HEK293 (cell line): ENCODE results near the gene WHRN.

ENCODE experiments used
- CTCF ChIA-PET: fragments of 350-600 bp; formaldehyde crosslinking; extraction: SDS; loops from one replicate; lab custom pipeline; 2021; ENCODE audit warnings: antibody characterized with exemption; lab: Yijun Ruan, JAX
- POLR2A ChIA-PET: fragments of 300-600 bp; formaldehyde crosslinking; extraction: SDS; loops from one replicate; lab custom pipeline; 2020; ENCODE audit warnings: antibody characterized with exemption, inconsistent platforms; lab: Yijun Ruan, JAX
- H3K27ac ChIP-seq: fragments of 200-500 bp; sonication (Bioruptor generic); 2 replicates; pipeline ENCODE4 v1.5.1; 2014; ENCODE audit warnings: low read depth, low read length, control low read depth, inconsistent platforms; ENCODE audit errors: extremely low read depth
- H3K36me3 ChIP-seq, 2 experiments: fragments of 200-500 bp in 1 of 2; sonication (Bioruptor generic) in 1 of 2; 1 replicate in 1 of 2; 2 replicates in 1 of 2; pipeline ENCODE4 v1.5.1; 2014 to 2017; ENCODE audit warnings: inconsistent platforms in 2 of 2, low read length in 2 of 2; ENCODE audit not compliant: control insufficient read depth in 2 of 2, insufficient read depth in 1 of 2
- H3K4me1 ChIP-seq: fragments of 200-500 bp; sonication (Bioruptor generic); 2 replicates; pipeline ENCODE4 v1.5.1; 2014; ENCODE audit warnings: mild to moderate bottlenecking, low read length, inconsistent platforms; ENCODE audit not compliant: control insufficient read depth, insufficient read depth
- H3K4me3 ChIP-seq: 2 replicates; pipeline ENCODE4 v1.5.1; 2011; ENCODE audit warnings: low read depth, mild to moderate bottlenecking, control low read depth, low read length, moderate library complexity
- H3K9me3 ChIP-seq: fragments of 200-500 bp; sonication (Bioruptor generic); 2 replicates; pipeline ENCODE4 v1.5.1; 2014; ENCODE audit warnings: low read depth, low read length, inconsistent platforms; ENCODE audit not compliant: control insufficient read depth, insufficient read depth
- GLIS1 ChIP-seq: fragments of 450-650 bp; formaldehyde crosslinking; IDR thresholded peaks from 2 replicates; pipeline ENCODE4 v1.5.1; 2016; ENCODE audit warnings: missing biosample characterization, missing genetic modification characterization
- GLIS2 ChIP-seq: fragments of 450-650 bp; formaldehyde crosslinking; IDR thresholded peaks from 2 replicates; pipeline ENCODE4 v1.5.1; 2016; ENCODE audit warnings: missing biosample characterization, missing genetic modification characterization
- KLF9 ChIP-seq: fragments of 450-650 bp; formaldehyde crosslinking; IDR thresholded peaks from 2 replicates; pipeline ENCODE4 v1.5.1; 2016; ENCODE audit warnings: missing biosample characterization, missing genetic modification characterization, low read depth
- ZIC2 ChIP-seq: fragments of 450-650 bp; formaldehyde crosslinking; IDR thresholded peaks from 2 replicates; pipeline ENCODE4 v1.5.1; 2016; ENCODE audit warnings: missing biosample characterization, missing genetic modification characterization
- ZNF112 ChIP-seq: fragments of 450-650 bp; formaldehyde crosslinking; IDR thresholded peaks from 2 replicates; pipeline ENCODE4 v1.5.0; 2017; ENCODE audit warnings: missing biosample characterization, missing genetic modification characterization
- ZNF19 ChIP-seq: fragments of 450-650 bp; formaldehyde crosslinking; IDR thresholded peaks from 2 replicates; pipeline ENCODE4; 2016; ENCODE audit warnings: missing biosample characterization, missing genetic modification characterization, low read depth
- ZNF24 ChIP-seq: fragments of 450-650 bp; formaldehyde crosslinking; IDR thresholded peaks from 2 replicates; pipeline ENCODE4 v1.5.1; 2016; ENCODE audit warnings: missing biosample characterization, missing genetic modification characterization
- ZNF311 ChIP-seq: fragments of 450-650 bp; formaldehyde crosslinking; IDR thresholded peaks from 2 replicates; pipeline ENCODE4 v1.5.1; 2017; ENCODE audit warnings: missing biosample characterization, missing genetic modification characterization, borderline replicate concordance
- ZNF341 ChIP-seq: fragments of 450-650 bp; formaldehyde crosslinking; IDR thresholded peaks from 2 replicates; pipeline ENCODE4; 2016; ENCODE audit warnings: low read depth, missing biosample characterization, missing genetic modification characterization
- ZNF558 ChIP-seq: fragments of 450-650 bp; formaldehyde crosslinking; IDR thresholded peaks from 2 replicates; pipeline ENCODE4 v1.5.1; 2016; ENCODE audit warnings: missing biosample characterization, missing genetic modification characterization
- ZNF660 ChIP-seq: fragments of 450-650 bp; IDR thresholded peaks from 2 replicates; pipeline ENCODE4 v1.5.1; 2018; ENCODE audit warnings: missing biosample characterization, mild to moderate bottlenecking, missing genetic modification characterization
- ZNF791 ChIP-seq: fragments of 450-650 bp; formaldehyde crosslinking; IDR thresholded peaks from 2 replicates; pipeline ENCODE4 v1.5.1; 2016; ENCODE audit warnings: missing biosample characterization, missing genetic modification characterization
- TF ChIP-seq, protein P1 (sequence below): fragments of 450-650 bp; formaldehyde crosslinking; IDR thresholded peaks from 2 replicates; pipeline ENCODE4 v1.5.1; 2016; ENCODE audit warnings: missing biosample characterization, missing genetic modification characterization
- TF ChIP-seq, protein P2 (sequence below): fragments of 450-650 bp; formaldehyde crosslinking; IDR thresholded peaks from 2 replicates; pipeline ENCODE4 v1.5.1; 2016; ENCODE audit warnings: missing biosample characterization, missing genetic modification characterization
- TF ChIP-seq, protein P3 (sequence below): fragments of 450-650 bp; formaldehyde crosslinking; IDR thresholded peaks from 2 replicates; pipeline ENCODE4 v1.5.1; 2016; ENCODE audit warnings: missing biosample characterization, missing genetic modification characterization

The WHRN gene

DNA sequence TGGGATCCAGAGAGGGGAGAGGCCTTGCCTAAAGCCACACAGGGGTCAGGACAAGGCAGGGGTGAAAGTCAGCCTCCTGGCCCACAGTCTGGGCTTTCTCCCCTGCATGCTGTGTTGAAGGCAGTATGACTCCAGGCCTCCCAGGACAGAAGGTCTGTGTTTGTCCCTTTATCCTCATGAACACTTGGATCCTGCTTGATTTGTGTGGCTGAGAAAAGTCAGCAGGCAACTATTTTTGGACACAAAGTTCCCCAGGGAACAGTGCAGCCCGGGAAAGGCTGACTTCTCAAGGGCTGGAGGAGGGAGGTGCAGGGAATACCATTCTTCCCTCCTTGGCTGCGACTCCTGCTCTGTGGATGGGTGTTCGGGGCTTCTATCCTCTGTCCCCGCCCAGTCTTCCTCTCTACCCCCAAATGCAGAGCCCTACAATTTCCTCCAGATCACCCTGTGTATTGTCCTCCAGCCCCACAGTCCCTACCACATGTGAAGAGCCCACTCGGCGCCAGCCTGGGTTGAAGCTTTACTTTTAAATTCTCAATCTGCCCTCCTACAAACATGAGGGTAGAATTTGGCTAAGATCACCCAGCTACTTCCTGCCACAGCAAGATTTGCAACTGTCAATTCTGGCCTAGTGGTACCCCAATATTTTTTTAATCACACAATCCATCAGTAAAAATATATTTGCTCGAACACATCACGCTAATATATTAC, 121.6 kb downstream of the WHRN start:
- TF ChIP-seq ZNF341 (tag by site-specific recombination) (peak; percentile 93), ZNF791 (tag by site-specific recombination) (no peak), ZNF311 (tag by site-specific recombination) (no peak), ZIC2 (tag by site-specific recombination) (0 out of 2 replicates have a peak, but pooled peaks have one; percentile 10)
- TF ChIP-seq, protein P1, sequence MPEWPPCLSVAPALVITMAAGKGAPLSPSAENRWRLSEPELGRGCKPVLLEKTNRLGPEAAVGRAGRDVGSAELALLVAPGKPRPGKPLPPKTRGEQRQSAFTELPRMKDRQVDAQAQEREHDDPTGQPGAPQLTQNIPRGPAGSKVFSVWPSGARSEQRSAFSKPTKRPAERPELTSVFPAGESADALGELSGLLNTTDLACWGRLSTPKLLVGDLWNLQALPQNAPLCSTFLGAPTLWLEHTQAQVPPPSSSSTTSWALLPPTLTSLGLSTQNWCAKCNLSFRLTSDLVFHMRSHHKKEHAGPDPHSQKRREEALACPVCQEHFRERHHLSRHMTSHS, result no peak
- TF ChIP-seq, all 188 proteins: peak for 2
- Histone ChIP-seq H3K27ac (no peak overlapping the region), H3K4me3 (no peak overlapping the region), H3K36me3 (no peaks in the 10 kb centered on the region), H3K9me3 (no peaks in the 10 kb centered on the region), H3K4me1 (no peaks in the 10 kb centered on the region)
- POLR2A ChIA-PET, result no interaction called here
- CTCF ChIA-PET, result interaction anchor here (1.3 kb wide), 1 partner anchor 10 kb away, joined by 6 read pairs; no protein-coding TSS in a partner anchor

DNA sequence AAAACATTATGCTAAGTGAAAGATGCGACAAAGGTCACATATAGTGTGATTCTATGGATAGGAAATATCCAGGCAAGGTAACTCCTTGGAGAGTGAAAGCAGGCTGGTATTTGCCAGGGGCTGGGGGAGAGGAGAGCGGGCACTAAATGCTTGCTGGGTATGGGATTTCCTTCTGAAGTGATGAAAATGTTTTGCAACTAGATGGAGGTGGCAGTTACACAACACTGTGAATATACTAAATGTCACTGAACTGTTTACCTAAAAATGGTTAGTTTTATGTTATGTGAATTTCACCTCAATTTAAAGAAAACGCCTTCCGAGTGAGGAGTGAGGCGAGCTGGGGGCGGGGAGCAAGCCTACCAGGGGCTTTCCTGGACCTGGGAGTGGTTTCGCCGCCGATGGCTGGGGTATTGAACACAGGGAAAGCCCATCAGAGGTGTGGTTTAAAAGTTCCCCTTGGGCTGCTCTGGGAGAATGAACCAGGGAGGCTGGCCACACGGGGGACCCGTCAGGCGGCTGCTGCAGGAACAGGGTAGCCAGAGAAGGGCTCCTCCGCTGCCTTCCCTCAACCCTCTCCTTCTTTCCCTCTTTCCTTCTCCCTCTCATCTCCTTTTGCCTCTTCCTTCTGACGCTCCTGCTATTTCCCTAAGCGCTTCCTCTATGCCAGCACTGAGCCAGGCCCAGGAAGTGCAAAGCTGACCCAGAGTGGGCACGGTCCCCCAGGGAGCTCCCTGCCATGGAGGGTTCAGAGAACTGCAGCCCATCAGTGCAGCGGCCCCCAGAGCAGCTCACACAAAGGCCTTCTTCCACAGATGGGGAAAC, 122.4 kb downstream of the WHRN start:
- ChIA-PET CTCF (interaction anchor here (1.3 kb wide), 1 partner anchor 11 kb away, joined by 6 read pairs; no protein-coding TSS in a partner anchor), POLR2A (interaction anchor here (1.2 kb wide), 1 partner anchor 14 kb away, joined by 3 read pairs; no protein-coding TSS in a partner anchor)
- no peak overlapping the region for H3K27ac ChIP-seq
- TF ChIP-seq ZNF24 (tag by site-specific recombination) (no peak), ZNF19 (tag by site-specific recombination) (no peak), ZNF558 (tag by site-specific recombination) (no peak), KLF9 (tag by site-specific recombination) (no peak), GLIS1 (0 out of 2 replicates have a peak, but pooled peaks have one; percentile 6), GLIS2 (0 out of 2 replicates have a peak, but pooled peaks have one; percentile 26), ZNF660 (tag by site-specific recombination) (no peak), ZNF791 (tag by site-specific recombination) (no peak), ZNF112 (tag by site-specific recombination) (no peak)
- TF ChIP-seq, protein P2, sequence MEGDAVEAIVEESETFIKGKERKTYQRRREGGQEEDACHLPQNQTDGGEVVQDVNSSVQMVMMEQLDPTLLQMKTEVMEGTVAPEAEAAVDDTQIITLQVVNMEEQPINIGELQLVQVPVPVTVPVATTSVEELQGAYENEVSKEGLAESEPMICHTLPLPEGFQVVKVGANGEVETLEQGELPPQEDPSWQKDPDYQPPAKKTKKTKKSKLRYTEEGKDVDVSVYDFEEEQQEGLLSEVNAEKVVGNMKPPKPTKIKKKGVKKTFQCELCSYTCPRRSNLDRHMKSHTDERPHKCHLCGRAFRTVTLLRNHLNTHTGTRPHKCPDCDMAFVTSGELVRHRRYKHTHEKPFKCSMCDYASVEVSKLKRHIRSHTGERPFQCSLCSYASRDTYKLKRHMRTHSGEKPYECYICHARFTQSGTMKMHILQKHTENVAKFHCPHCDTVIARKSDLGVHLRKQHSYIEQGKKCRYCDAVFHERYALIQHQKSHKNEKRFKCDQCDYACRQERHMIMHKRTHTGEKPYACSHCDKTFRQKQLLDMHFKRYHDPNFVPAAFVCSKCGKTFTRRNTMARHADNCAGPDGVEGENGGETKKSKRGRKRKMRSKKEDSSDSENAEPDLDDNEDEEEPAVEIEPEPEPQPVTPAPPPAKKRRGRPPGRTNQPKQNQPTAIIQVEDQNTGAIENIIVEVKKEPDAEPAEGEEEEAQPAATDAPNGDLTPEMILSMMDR (tag by site-specific recombination), result peak; percentile 34; the same call in 1 of the 2 replicates
- TF ChIP-seq, protein P3, sequence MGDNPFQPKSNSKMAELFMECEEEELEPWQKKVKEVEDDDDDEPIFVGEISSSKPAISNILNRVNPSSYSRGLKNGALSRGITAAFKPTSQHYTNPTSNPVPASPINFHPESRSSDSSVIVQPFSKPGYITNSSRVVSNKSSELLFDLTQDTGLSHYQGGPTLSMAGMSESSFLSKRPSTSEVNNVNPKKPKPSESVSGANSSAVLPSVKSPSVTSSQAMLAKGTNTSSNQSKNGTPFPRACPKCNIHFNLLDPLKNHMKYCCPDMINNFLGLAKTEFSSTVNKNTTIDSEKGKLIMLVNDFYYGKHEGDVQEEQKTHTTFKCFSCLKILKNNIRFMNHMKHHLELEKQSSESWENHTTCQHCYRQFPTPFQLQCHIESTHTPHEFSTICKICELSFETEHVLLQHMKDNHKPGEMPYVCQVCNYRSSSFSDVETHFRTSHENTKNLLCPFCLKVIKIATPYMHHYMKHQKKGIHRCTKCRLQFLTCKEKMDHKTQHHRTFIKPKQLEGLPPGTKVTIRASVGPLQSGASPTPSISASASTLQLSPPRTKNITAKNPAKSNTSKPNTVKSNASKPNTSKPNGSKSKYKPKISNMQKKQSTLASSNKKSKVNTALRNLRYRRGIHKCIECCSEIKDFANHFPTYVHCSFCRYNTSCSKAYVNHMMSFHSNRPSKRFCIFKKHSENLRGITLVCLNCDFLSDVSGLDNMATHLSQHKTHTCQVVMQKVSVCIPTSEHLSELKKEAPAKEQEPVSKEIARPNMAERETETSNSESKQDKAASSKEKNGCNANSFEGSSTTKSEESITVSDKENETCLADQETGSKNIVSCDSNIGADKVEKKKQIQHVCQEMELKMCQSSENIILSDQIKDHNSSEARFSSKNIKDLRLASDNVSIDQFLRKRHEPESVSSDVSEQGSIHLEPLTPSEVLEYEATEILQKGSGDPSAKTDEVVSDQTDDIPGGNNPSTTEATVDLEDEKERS (tag by site-specific recombination), result no peak
- H3K9me3 ChIP-seq, result no peaks in the 10 kb centered on the region
- H3K4me1 ChIP-seq, result no peaks in the 10 kb centered on the region
- no peak overlapping the region for H3K4me3 ChIP-seq
- H3K36me3 ChIP-seq, result no peaks in the 10 kb centered on the region
